HL-60 (cell line): Measurements from ENCODE around the gene TRAPPC1.

Source experiments
- DNase-seq, 2 experiments: peaks; one replicate each; pipeline ENCODE4 v3.0.0-alpha.2; 2010 to 2020; ENCODE audit warnings: low read depth in 1 of 2, low spot score in 1 of 2
- H3K27ac ChIP-seq: fragments of 250-450 bp; sonication (Bioruptor Pico); replicated peaks from 2 replicates; pipeline ENCODE4 v1.5.1; 2020; ENCODE audit warnings: mild to moderate bottlenecking, moderate library complexity
- H3K27me3 ChIP-seq: fragments of 250-450 bp; sonication (Bioruptor Pico); 2 replicates; pipeline ENCODE4 v1.5.1; 2021; ENCODE audit warnings: mild to moderate bottlenecking, moderate library complexity; ENCODE audit not compliant: insufficient read depth, poor library complexity, severe bottlenecking
- H3K4me3 ChIP-seq: replicated peaks from 2 replicates; pipeline ENCODE4 v1.5.1; 2011; ENCODE audit warnings: mild to moderate bottlenecking, control low read depth, low read length; ENCODE audit not compliant: insufficient read depth
- GABPA ChIP-seq: IDR thresholded peaks from 2 replicates; pipeline ENCODE4 v1.6.1; 2012; ENCODE audit warnings: low read depth
- POLR2AphosphoS5 ChIP-seq: IDR thresholded peaks from 2 replicates; pipeline ENCODE4 v1.6.1; 2012; ENCODE audit warnings: low read depth
- SPI1 ChIP-seq: IDR thresholded peaks from 2 replicates; pipeline ENCODE4 v1.6.1; 2012; ENCODE audit warnings: low read depth, mild to moderate bottlenecking, borderline replicate concordance
- TF ChIP-seq, protein P1 (sequence below): IDR thresholded peaks from one replicate; pipeline ENCODE4 v1.5.1; 2011; ENCODE audit warnings: low read length, control low read depth, inconsistent platforms; ENCODE audit not compliant: insufficient read depth
- TF ChIP-seq, protein P2 (sequence below): IDR thresholded peaks from 2 replicates; pipeline ENCODE4 v1.6.1; 2012; ENCODE audit warnings: low read depth; ENCODE audit not compliant: insufficient replicate concordance

The TRAPPC1 gene

DNA sequence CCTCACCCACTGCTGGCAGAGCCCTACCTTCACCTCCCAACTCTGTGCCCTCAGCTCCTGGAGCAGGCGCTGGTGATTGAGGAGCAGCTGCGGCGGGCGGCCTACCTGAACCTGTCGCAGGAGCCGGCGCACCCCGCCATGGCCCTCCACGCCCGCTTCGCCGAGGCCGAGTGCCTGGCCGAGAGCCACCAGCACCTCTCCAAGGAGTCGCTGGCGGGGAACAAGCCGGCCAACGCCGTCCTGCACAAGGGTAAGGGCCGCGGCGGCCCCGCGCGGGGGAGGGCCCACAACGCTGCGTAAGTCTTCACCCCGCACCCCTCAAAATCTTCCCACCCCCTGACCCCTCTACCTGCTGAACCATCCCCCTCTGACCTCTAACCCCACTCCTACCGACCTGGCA, 22.7 kb downstream of the TRAPPC1 start:
- H3K27me3 ChIP-seq = no peaks in the 10 kb centered on the region
- no peak overlapping the region for H3K4me3 ChIP-seq
- no peak for TF ChIP-seq SPI1
- H3K27ac ChIP-seq = no peak overlapping the region
- no peak for DNase-seq

DNA sequence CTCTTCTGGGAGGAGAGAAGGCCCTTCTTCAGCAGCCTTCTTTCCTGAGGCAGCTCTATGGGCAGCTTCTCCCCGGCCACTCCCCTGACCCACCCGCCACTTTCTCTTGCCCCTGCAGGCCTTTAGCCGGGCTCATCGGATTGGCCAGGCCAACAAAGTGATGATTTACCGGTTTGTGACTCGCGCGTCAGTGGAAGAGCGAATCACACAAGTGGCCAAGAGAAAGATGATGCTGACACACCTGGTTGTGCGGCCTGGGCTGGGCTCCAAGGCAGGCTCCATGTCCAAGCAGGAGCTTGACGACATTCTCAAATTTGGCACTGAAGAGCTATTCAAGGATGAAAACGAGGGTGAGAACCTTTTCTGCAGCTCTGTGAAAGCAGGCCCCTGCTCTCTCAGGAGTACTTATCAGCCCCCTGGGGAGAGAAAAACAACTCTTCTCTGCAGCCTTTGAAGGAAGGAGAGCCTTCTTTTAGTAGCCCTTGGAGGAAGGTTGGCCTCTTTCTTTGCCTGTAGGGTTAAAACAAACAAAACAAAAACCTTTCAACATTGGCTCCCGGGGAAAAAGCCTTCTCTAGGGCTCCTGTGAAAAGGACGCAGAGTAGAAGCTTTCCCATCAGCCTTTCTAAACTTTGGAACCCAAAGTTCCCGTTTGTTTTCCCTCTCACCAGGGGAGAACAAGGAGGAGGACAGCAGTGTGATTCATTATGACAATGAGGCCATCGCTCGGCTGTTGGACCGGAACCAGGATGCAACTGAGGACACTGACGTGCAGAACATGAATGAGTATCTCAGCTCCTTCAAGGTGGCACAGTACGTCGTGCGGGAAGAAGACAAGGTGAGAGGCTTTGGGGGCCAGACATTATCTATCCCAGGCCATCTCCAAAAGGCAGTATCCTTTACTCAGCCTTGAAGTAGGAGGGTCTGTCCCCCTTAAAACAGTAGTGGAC, 28.3 kb downstream of the TRAPPC1 start:
- TF ChIP-seq, protein P1, sequence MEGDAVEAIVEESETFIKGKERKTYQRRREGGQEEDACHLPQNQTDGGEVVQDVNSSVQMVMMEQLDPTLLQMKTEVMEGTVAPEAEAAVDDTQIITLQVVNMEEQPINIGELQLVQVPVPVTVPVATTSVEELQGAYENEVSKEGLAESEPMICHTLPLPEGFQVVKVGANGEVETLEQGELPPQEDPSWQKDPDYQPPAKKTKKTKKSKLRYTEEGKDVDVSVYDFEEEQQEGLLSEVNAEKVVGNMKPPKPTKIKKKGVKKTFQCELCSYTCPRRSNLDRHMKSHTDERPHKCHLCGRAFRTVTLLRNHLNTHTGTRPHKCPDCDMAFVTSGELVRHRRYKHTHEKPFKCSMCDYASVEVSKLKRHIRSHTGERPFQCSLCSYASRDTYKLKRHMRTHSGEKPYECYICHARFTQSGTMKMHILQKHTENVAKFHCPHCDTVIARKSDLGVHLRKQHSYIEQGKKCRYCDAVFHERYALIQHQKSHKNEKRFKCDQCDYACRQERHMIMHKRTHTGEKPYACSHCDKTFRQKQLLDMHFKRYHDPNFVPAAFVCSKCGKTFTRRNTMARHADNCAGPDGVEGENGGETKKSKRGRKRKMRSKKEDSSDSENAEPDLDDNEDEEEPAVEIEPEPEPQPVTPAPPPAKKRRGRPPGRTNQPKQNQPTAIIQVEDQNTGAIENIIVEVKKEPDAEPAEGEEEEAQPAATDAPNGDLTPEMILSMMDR = no peak
- no peak for TF ChIP-seq SPI1
- no peak for TF ChIP-seq POLR2AphosphoS5
- no peak for TF ChIP-seq GABPA
- TF ChIP-seq, protein P2, sequence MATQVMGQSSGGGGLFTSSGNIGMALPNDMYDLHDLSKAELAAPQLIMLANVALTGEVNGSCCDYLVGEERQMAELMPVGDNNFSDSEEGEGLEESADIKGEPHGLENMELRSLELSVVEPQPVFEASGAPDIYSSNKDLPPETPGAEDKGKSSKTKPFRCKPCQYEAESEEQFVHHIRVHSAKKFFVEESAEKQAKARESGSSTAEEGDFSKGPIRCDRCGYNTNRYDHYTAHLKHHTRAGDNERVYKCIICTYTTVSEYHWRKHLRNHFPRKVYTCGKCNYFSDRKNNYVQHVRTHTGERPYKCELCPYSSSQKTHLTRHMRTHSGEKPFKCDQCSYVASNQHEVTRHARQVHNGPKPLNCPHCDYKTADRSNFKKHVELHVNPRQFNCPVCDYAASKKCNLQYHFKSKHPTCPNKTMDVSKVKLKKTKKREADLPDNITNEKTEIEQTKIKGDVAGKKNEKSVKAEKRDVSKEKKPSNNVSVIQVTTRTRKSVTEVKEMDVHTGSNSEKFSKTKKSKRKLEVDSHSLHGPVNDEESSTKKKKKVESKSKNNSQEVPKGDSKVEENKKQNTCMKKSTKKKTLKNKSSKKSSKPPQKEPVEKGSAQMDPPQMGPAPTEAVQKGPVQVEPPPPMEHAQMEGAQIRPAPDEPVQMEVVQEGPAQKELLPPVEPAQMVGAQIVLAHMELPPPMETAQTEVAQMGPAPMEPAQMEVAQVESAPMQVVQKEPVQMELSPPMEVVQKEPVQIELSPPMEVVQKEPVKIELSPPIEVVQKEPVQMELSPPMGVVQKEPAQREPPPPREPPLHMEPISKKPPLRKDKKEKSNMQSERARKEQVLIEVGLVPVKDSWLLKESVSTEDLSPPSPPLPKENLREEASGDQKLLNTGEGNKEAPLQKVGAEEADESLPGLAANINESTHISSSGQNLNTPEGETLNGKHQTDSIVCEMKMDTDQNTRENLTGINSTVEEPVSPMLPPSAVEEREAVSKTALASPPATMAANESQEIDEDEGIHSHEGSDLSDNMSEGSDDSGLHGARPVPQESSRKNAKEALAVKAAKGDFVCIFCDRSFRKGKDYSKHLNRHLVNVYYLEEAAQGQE = no peak
- DNase-seq = no peak
- H3K4me3 ChIP-seq = no peak overlapping the region
- H3K27me3 ChIP-seq = no peaks in the 10 kb centered on the region
- H3K27ac ChIP-seq = no peak overlapping the region

DNA sequence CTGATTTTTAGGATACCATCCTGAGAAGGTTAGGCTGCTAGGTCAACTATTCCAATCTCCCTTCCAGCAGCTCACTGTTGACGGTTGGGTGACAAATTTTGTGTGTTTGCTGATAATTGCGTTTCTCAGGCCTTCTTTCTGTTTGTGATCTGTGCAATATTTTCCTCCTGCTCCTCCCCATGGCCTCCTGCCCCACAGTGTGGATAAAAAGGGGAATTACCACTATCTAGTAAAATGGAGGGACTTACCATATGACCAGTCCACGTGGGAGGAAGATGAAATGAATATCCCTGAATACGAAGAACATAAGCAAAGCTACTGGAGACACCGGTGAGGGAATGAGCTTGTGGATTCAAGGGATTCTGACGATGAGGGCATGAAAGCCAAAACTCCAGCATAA, 34.0 kb downstream of the TRAPPC1 start:
- no peak for TF ChIP-seq GABPA
- no peak for TF ChIP-seq SPI1
- no peak for TF ChIP-seq POLR2AphosphoS5
- TF ChIP-seq, protein P2 = no peak
- TF ChIP-seq, protein P1 = no peak
- no peak overlapping the region for H3K4me3 ChIP-seq
- no peak for DNase-seq
- no peak overlapping the region for H3K27ac ChIP-seq
- H3K27me3 ChIP-seq = no peaks in the 10 kb centered on the region

DNA sequence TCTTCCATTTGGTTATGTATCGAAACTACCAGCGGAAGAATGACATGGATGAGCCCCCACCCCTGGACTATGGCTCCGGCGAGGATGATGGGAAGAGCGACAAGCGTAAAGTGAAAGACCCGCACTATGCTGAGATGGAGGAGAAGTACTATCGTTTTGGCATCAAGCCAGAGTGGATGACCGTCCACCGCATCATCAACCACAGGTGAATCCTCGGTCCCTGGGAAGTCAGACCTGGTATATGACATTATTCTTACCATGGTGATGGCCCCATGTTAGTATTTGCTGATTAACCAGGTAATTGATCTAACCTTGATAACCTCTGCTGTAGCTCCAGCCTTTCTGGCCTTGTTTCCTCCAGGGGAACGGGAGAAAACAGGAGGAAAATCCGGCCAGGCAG, 34.7 kb downstream of the TRAPPC1 start:
- H3K4me3 ChIP-seq = no peak overlapping the region
- H3K27me3 ChIP-seq = no peaks in the 10 kb centered on the region
- no peak for DNase-seq
- TF ChIP-seq, protein P1 = no peak
- TF ChIP-seq GABPA (no peak), POLR2AphosphoS5 (no peak), SPI1 (no peak)
- TF ChIP-seq, protein P2 = no peak
- no peak overlapping the region for H3K27ac ChIP-seq
